ENCODE results near the gene CPPED1.

DNA sequence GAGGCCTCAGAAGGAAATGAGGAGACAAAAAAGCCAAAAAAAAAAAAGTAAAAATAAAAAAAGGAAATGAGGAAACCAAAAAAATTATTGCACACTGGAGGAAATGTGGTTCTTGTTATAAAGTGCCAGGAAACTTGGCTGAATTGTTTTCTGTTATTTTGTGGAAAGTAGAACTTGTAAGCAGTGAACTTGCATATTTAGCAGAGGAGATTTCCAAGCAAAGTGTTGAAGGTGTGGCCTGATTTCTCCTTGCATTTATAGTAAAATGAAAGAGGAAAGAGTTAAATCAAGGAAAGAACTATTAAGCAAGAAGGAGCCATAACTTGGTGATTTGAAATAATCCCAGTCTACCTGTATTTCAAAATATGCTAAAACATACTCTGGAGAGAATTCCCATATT lies 34.1 kb upstream of the CPPED1 start:
- TF ChIP-seq POLR2A (IDR thresholded peaks at IDR 0.05; ENCODE audit: low read depth, low read length) (no peak), TAF1 (IDR thresholded peaks at IDR 0.05; ENCODE audit: low read depth, low read length) (no peak), POLR2AphosphoS5 (IDR thresholded peaks at IDR 0.05; ENCODE audit: low read depth, low read length) (no peak), SPI1 (IDR thresholded peaks at IDR 0.05; ENCODE audit: low read depth, low read length) (no peak), PAX5 (IDR thresholded peaks at IDR 0.05; ENCODE audit: insufficient read depth, low read length, severe bottlenecking) (no peak)
